ENCODE measurements around the gene SHPK. TPM values are rescaled to one million over a fixed set of nuclear protein-coding genes. Genes with fewer than 3 reads are reported as not detected.

SHPK gene, protein sequence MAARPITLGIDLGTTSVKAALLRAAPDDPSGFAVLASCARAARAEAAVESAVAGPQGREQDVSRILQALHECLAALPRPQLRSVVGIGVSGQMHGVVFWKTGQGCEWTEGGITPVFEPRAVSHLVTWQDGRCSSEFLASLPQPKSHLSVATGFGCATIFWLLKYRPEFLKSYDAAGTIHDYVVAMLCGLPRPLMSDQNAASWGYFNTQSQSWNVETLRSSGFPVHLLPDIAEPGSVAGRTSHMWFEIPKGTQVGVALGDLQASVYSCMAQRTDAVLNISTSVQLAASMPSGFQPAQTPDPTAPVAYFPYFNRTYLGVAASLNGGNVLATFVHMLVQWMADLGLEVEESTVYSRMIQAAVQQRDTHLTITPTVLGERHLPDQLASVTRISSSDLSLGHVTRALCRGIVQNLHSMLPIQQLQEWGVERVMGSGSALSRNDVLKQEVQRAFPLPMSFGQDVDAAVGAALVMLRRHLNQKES
- total RNA-seq = 10 to 100 TPM in 2 of 3 donors, 1 to 10 TPM in 1; 9.5 to 17.4 (median 16.4) TPM

DNA sequence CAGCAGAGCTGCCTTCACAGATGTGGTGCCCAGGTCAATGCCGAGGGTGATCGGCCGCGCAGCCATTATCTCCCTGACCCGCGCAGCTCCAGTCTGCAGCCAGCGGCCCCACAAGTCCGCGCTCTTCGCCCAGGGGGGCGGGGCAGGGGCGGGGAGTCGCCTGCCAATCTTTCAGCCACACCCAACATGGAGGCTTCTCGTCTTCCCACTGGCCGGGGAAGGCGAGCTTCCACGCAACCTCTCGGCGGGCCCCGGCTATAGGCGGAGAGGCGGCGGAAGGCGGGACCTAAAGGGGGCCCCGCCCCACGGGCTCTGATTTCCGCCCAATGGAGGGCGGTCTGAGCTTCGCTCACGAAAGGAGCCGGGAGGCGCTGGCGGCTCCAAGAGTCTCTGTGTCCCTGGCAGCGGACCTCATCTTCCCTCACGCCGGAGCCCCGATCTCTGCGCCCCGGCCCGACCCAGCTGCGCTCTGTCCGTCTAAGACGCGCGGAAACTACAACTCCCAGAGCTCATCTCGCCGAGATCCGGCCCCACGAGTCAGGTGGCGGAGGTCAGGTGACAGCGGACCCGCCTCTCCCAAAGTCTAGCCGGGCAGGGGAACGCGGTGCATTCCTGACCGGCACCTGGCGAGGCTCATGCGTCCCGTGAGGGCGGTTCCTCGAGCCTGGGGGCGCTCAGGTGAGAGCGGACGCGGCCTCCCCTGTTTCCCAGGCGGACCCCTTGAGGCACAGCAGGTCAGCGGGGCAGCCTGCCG lies at the start of gene SHPK, which contains the start of gene CTNS:
Gene SHPK, minus strand, starts transcription at position 97 of the 754 bp plus-strand sequence. Its CDS starts 31 bp downstream, at position 66.
Gene CTNS, plus strand, starts transcription at position 607 of the 754 bp plus-strand sequence. CDS start 3,447 bp downstream, outside the sequence.
- peak within 1 kb of the TSS; percentile 93 to 98 (median 96) for H3K4me3 ChIP-seq
- peaks cover 0 to 7% of the 10 kb centered on the region in 2 donors for H3K4me1 ChIP-seq
- no peaks in the 10 kb centered on the region for H3K9me3 ChIP-seq
- H3K27ac ChIP-seq = peak within 1 kb of the TSS; percentile 99
- H3K36me3 ChIP-seq = no peaks in the 10 kb centered on the region
- intact Hi-C loops (cut with DNase I; ENCODE audit: low total_unique reads) = no loop called here
- no peaks in the 10 kb centered on the region for H3K27me3 ChIP-seq
- TF ChIP-seq POLR2AphosphoS5 (IDR thresholded peaks at IDR 0.05) (peak; percentile 54 to 70 (median 64)), POLR2A (IDR thresholded peaks at IDR 0.05) (no peak)
- TF ChIP-seq, protein P1, sequence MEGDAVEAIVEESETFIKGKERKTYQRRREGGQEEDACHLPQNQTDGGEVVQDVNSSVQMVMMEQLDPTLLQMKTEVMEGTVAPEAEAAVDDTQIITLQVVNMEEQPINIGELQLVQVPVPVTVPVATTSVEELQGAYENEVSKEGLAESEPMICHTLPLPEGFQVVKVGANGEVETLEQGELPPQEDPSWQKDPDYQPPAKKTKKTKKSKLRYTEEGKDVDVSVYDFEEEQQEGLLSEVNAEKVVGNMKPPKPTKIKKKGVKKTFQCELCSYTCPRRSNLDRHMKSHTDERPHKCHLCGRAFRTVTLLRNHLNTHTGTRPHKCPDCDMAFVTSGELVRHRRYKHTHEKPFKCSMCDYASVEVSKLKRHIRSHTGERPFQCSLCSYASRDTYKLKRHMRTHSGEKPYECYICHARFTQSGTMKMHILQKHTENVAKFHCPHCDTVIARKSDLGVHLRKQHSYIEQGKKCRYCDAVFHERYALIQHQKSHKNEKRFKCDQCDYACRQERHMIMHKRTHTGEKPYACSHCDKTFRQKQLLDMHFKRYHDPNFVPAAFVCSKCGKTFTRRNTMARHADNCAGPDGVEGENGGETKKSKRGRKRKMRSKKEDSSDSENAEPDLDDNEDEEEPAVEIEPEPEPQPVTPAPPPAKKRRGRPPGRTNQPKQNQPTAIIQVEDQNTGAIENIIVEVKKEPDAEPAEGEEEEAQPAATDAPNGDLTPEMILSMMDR (IDR thresholded peaks at IDR 0.05) = no peak
- DNase-seq (ENCODE audit: low spot score in 2 of 2) = peak; percentile 95 to 96

DNA sequence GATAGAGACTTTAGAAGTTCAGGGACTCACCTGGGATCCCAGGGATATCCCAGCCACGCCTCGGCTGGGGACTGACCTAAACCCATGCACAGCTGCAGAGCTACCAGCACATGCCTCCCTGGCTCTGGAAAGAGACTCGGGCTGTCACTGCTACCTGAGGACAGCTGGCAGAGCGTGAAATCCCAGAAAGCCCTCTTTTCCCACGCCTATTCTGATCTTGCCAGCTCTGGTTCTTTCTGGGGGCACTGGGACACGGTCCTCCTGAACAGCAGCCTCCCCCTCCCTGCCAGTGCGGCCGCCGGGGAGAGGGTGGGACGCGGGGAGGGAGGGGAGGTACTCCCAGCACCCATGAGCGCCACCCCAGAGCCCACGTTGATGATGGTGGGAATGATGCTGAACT lies 49.1 kb upstream of the SHPK start:
- TF ChIP-seq POLR2A (IDR thresholded peaks at IDR 0.05) = no peak
- TF ChIP-seq POLR2AphosphoS5 (IDR thresholded peaks at IDR 0.05) = no peak
- TF ChIP-seq, protein P1 (IDR thresholded peaks at IDR 0.05) = no peak
- DNase-seq (ENCODE audit: low spot score in 2 of 2) = no peak
- intact Hi-C loops (cut with DNase I; ENCODE audit: low total_unique reads) = no loop called here
- Histone ChIP-seq H3K9me3 (no peaks in the 10 kb centered on the region), H3K4me3 (no peak overlapping the region), H3K27me3 (peaks cover 0 to 45% of the 10 kb centered on the region in 2 donors), H3K27ac (no peak overlapping the region), H3K4me1 (no peaks in the 10 kb centered on the region), H3K36me3 (no peaks in the 10 kb centered on the region)

DNA sequence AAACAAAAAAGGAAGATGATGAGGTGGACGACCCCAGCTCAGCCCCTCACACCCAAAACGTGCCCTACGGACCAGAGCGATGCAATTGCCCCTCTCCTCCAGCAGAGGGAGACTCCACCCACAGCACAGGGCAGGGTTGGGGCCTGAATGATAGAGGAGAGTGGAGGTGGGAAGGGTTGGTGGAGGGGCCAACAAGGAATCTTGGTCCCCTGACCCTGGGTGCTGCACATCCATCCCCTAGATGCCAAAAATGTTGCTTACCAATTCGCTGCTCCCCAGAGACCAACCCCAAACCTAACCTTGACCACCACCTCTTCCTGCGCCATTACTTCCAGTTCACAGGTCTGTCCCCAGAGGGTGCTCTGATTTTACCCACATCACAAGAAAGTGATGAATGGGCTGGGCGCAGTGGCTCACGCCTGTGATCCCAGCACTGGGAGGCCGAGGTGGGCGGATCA lies 47.0 kb upstream of the SHPK start:
- TF ChIP-seq, protein P1 (IDR thresholded peaks at IDR 0.05) = peak; percentile 26 to 69 (median 62)
- TF ChIP-seq POLR2AphosphoS5 (IDR thresholded peaks at IDR 0.05) = no peak
- H3K9me3 ChIP-seq = no peaks in the 10 kb centered on the region
- H3K27me3 ChIP-seq = peaks cover 0 to 34% of the 10 kb centered on the region in 2 donors
- no peak overlapping the region for H3K4me3 ChIP-seq
- intact Hi-C loops (cut with DNase I; ENCODE audit: low total_unique reads) = no loop called here
- no peak for DNase-seq (ENCODE audit: low spot score in 2 of 2)
- no peak overlapping the region for H3K27ac ChIP-seq
- no peaks in the 10 kb centered on the region for H3K4me1 ChIP-seq
- no peaks in the 10 kb centered on the region for H3K36me3 ChIP-seq

DNA sequence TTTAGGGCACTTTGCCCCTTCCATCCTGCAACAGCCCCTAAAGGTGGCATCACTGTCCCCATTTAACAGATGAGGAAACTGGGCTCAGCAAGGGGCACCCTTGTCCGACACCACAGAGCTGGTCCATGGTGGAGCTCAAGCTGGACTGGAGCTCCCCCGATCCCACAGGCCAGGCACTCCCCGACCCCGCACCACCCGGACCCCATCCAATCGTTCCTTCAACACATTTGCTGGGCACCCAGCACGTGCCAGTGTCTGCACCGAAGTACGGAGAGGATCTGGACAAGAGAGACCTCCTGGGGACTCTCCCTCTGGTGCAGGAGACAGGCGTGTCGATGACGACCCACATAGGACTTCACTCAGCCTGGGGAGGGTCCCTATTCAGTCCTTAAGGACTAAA lies 46.0 kb upstream of the SHPK start:
- H3K9me3 ChIP-seq = no peaks in the 10 kb centered on the region
- DNase-seq (ENCODE audit: low spot score in 2 of 2) = no peak
- H3K36me3 ChIP-seq = no peaks in the 10 kb centered on the region
- H3K27me3 ChIP-seq = peaks cover 0 to 31% of the 10 kb centered on the region in 2 donors
- no peaks in the 10 kb centered on the region for H3K4me1 ChIP-seq
- intact Hi-C loops (cut with DNase I; ENCODE audit: low total_unique reads) = no loop called here
- no peak overlapping the region for H3K27ac ChIP-seq
- no peak overlapping the region for H3K4me3 ChIP-seq
- TF ChIP-seq, protein P1 (IDR thresholded peaks at IDR 0.05) = no peak
- TF ChIP-seq POLR2AphosphoS5 (IDR thresholded peaks at IDR 0.05) (no peak), POLR2A (IDR thresholded peaks at IDR 0.05) (no peak)
